SKM-1 (cell line): Measurements from ENCODE around the gene CD28.

Experiments used
- DNase-seq: peaks from one replicate; lab custom pipeline; 2025; ENCODE audit not compliant: unreplicated experiment; lab: John Stamatoyannopoulos, UW

CD28 gene

DNA sequence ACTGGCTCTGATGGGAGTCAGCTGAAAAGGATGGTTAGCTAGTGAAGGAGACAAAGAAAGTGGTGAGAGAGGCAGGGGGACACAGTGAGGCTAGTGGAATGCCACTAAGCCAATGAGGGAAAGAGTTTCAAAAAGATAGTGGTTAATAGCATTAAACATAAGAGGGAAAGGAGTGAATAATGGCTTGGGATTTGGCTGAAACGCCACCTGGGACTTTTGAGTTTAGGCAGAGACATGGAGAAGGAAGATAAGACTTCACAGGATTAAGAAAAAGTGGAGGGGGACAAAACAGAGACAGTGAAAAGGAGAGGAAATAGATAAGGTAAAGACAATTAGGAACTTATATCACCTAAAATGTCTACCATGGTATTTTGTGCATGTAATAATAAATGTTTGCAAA, 6.9 kb downstream of the CD28 start:
- DNase-seq = no peak

DNA sequence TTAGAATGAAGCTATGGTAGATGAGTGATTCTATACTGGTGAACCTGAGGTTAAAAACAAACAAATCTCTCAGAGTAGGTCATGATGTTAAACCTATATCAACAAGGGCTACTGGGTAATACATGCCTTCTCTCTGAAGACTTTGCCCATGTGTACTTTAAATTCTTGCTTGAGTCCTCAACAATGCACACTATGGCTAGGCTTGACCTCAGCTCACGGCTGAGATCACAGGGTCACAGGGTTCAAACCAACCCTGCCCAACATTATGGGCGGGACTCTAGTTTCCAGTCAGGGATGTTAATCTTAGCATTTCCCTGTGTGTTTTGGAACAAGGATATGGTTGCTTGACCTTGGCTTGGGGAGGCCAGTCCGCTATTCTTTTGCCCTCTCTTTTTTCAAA, 7.7 kb downstream of the CD28 start:
- no peak for DNase-seq

DNA sequence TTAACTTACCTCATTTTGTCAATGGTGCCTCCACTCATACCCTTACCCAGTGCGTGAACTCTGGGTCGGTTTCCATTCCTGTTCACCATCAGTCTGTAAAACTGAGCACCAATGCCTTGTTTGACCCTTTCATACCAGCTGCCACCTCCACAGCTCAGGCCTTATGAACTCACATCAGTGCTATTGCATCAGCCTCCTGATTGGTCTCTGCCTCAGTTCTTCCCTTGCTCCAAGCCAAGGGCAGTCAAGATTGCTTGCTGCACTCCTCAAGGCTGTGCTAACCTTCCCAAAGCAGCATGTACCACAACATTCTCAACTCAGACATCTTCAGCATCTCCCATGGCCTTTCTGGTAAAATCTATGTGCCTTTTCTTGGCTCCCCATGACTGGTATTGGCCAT, 9.3 kb downstream of the CD28 start:
- DNase-seq = no peak

DNA sequence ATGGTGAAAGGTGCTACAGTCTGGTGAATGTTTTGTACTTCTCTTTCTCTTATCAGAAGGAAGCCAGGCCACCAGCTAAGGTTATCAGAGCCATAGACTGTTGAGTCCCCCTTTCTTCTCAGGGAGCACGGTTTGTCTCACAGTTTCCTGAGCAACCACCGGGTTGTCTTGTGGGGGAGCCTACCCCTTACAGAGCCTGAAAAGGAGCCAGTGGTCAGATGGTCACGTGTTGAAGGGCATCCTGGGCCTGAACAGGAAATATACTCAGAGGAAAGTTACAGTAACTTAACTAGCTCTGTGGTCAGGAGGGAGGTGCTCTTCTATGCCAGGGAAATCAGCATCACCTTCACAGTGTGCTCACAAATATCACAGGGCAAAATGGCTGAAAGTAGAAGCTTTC, 11.6 kb downstream of the CD28 start:
- DNase-seq = no peak

DNA sequence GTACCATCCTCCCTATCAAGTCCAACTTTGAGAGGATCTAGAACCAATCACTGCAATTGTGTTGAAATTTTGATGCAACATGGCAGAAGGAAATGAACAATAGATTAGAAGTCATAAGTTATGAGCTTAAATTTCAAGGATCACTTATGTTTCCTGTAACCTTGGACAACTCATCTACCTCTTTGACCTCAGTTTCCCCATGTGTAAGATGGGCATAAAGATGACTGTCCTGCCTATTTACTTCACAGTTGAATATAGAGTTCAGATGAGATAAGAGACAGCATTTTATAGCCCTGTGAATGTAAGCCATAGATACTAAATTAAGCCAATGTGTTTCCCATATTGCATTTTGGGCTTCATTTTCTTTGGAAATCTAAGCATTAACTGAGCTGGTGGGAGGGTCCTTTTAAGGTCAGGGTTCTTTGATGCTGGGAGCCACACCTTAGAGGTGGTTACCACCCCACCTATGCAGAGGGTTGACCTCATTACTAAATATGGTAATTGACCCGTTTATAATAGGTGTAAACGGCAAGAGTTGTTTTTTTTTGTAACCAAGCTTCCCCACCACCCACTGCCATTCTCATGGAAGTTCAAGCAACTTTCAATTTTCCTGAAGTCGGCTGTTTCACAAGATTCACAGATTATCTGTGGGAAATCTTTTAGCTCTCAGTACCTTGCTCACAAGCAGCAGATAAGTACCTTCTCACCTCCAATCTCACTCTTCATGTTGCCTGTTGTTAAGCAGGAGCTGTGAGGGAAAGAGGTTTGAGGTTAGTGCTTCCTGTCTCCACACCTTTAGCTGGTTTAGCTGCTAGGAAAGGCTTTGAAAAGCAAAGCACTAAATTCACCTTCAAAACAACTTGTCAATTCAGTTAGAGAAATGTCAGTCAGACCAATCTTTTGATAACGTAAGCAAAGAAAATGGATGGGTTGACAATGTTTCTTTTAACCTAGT, 13.3 kb downstream of the CD28 start:
- DNase-seq = no peak

DNA sequence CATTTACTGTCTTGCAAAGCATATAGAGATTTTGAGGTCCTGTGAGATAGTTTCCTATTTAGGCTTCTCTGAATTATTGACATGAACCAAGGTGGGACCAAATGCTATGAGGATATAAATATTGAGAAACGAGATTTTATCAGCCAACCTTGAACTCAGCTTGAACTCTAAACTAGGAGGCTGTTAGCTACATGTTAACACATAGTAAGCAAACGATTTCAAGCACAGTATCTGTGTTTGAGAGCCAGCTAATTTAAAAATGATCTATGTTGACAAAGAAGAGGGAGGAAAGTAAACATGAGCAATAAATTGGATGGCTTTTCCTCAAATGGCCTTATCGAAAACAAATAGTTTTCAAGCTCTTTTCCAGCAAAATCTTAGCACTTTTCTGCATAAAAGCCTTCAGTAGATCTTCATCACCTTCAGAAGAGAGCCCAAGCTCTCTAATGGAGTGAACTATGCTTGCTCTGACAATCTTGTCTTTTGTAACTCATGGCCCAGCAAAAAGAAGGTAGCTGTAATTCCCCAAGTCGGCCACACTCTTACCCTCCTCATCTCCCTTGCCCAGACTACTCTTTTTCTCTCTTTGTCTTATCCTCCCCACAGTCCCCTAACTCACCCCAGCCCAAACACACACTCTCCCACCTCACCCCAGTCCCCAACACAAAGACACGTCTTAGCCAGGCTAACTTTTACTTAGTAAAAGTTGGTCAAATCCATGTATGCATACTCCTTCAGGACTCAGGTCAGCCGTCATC, 14.7 kb downstream of the CD28 start:
- no peak for DNase-seq

DNA sequence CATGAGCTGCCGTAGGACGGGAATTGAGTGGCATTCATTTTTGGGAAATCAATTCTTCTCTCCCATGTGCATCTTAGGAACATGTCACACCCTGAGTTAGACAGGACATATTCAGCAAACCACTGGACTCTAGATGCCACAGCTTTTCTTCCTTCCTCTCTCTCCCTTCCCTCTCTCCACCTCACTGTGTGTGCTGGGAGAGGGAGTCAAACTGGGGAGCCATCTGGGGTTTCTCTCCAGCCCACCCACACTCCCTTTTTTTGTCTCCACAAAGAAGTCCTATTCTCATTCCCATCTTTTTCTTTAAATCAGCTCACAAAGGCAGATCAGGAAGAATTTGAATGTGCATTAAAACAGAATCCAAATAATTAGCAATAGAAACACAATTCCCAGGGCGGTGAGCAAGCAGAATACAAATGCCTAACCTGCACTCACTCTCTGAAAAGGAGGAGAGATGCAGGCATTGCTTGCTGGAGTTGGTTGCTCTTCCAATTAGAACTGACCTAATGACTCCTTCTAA, 15.4 kb downstream of the CD28 start:
- DNase-seq = no peak

DNA sequence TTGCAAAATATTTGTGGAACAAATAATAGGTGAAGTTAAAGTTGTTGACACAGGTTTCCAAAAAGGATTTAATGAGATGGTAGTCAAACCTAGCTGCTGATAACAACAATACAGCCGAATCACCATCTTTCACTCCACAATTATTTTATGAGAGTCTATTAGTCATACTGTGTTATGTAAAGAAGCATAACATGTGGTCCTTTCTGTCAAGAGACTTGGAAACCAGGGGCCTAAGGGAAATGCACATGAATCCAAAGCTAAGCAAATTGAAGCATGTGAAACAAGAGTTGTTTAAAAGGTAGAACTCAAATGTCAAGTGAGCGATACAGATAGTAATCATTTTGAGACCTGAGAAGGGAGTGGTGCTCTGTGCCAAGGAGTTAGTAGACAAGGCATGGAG, 16.0 kb downstream of the CD28 start:
- DNase-seq = no peak

DNA sequence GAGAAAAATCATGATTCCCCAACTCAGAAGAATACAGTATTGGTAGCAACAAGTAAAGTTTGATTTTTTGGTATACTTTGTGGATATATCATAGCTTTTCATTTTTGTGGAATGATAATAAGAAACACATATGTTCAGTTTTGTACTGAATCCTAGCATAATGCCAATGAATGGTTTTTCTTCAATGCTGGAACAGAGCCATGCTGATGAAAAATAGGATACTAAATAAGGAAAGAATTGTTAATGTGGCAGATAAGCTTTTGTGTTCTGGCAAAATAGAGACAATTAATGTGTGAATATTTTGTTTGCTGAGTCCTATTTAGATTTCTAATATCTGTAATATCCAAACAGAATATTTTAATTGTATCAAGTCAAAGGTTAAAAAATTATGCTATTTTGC, 21.9 kb downstream of the CD28 start:
- DNase-seq = no peak

DNA sequence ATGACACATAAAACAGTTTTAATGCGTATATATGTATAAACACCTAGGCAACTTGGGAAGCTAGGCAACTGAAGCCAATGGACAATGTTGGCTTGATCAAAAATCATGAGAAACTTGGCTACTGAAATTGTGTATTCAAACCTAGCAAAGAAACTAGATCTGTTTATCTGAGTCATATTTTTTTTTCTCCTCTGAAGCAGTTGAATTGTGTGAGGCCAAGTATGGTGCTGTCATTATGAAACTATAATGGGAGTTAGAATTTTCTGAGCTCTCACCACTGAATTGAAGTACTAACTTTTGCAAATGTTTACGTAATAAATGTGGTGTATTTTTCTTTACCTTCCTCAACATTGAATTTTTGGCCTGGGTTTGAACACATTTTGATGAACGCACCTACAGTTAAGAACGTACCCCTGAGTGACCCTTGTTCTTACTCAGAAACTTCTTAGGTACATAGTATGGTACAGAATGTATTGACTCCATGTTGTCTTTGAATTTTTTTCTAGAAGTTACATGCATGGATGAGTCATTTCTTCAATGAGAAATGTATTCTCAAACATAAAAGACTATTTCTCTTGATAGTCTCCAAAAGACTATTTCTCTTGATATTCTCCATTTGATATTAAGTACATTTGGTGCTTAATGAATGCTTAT, 23.8 kb downstream of the CD28 start:
- DNase-seq = no peak

DNA sequence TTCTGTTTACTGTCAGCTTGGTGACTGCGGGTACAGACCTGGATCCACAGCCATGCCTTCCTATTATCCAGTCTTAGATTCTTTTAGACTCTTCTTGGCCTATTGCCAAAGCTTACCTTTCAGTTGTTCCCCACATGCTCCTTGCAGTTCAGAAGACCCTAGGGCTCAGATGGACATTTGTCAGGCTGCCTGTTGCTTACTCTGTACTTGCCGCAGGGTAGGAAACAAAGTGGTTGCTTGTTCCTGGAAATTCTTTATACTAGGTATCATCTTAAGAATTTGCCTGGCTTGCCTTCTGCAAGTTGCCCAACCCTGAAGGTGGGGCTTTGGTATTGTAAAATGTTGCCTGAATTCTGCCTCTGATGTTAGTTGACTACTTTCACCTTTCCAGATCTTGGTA, 24.4 kb downstream of the CD28 start:
- DNase-seq = no peak

DNA sequence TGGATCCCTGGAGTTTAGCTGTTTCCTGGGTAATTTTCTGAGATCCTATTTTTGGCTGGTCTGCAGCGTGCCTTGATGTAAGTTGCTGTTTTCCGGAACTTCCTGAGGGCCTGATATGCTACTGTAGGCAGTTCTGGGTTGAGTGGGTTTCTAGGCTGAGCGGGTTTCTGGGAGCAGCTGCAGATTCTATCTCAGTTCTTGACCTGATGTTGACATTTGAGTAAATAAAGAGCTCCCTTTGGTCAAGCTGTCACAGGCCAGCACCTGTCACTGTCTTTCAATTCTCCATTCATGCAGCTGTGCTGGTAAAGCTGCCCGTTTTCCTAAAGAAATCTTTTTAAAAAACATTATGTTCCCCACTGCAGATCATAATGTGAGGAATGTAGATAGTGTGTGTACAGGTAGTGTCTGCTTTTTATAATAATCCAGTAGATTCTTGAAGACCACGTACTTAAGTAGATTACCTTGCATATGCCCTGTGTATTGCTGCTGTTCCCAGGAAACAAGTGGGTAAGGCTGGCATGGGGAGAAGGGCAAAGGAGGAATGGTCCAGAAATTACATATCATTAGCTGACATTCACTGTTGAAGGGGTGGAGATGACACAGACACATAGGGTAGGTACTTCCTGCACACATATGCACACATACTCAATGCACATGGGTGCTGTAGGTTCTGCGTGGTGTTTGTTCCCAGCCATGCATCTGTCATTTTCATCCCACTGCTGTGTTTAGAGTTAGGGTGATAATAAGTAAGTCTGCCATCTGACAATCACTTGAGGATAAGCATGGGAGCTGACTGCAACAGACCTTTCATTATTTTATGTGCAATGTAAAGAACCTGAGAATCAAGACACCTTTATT, 25.9 kb downstream of the CD28 start:
- DNase-seq = no peak

DNA sequence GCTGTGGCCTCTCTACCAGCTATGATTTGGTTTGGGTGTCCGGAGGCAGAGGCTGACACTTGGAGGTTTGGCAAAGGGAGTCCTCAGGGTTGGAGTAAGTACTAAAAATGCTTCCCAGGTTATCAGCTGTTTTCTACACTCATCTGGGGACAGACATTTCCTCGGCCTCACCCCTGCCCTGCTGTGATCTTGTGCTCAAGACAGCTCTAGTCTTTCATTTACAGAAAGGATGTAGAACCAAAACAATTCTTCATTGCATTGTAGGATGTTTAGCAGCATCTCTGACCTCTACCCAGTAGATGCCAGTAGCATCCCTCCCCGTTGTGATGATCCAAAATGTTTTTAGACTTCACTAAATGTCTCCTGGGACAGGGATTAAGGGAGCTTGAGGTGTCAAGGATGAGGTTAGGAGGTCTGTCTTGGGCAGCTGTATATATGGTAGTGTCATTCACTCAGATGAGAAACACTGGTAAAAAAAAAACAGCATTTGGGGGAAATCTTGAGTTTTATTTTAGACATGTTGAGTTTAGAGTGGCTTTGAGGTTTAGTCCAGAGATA, 26.6 kb downstream of the CD28 start:
- DNase-seq = no peak

DNA sequence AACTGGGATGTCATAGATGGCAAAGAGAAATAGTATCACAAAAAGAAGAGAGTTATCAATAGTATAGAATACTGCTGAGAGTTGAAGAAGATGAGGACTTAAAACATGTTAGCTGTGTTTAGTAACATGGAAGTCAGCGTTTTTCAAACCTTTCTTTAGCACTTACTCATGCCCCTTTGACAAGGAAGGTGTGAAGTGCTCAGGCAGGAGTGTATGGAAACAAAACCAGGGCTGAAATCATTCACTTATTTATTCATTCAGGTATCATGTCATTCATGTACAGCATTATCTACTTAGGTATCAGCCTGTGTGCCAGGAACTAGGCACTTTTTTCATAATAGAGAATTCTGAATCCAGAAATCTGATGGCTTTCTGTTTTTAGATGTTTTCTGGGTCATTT, 27.2 kb downstream of the CD28 start:
- DNase-seq = no peak

DNA sequence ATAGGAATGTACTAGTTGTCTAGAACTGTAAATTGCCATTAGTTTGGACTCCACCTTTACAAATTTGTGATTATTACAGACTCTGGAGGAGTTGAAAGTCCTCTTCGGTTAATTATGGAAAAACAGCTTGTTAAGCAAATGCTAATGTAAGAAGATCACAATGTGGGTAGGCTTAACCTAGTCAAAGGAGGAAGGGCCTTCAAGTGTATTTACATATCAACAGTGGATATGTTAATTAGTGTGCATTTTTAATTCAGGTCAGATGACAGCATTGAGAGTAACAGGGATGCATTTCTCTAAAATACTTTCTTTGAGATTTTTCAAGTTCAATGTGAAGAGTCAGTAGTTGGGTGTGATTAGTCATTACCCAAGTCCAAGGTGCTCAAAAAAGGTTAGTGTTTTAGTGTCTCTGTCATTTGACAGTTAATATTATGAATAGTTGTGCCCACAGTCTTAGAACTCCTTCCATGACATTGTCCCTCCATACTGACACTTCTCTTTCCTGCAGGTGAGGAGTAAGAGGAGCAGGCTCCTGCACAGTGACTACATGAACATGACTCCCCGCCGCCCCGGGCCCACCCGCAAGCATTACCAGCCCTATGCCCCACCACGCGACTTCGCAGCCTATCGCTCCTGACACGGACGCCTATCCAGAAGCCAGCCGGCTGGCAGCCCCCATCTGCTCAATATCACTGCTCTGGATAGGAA, 28.0 kb downstream of the CD28 start:
- DNase-seq = no peak

DNA sequence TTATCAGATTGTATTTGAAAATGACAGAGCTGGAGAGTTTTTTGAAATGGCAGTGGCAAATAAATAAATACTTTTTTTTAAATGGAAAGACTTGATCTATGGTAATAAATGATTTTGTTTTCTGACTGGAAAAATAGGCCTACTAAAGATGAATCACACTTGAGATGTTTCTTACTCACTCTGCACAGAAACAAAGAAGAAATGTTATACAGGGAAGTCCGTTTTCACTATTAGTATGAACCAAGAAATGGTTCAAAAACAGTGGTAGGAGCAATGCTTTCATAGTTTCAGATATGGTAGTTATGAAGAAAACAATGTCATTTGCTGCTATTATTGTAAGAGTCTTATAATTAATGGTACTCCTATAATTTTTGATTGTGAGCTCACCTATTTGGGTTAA, 30.9 kb downstream of the CD28 start:
- DNase-seq = no peak

DNA sequence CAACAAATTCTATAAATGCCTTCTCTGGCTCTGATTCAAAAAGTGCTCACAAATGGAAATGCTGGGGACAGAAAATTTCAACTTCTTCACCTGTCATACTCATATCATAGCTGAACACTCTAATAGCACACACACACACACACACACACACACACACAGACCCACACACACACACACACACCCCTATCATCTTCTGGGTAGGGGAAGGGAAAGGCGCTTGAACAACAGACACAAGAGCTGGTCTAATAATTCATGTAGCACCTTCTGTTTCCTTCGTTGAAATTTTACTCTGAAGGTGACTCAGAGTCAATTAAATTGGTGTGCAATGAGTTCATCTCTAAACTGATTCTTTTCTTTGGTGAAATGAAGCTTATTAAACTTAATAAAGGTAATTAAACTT, 32.9 kb downstream of the CD28 start:
- no peak for DNase-seq

DNA sequence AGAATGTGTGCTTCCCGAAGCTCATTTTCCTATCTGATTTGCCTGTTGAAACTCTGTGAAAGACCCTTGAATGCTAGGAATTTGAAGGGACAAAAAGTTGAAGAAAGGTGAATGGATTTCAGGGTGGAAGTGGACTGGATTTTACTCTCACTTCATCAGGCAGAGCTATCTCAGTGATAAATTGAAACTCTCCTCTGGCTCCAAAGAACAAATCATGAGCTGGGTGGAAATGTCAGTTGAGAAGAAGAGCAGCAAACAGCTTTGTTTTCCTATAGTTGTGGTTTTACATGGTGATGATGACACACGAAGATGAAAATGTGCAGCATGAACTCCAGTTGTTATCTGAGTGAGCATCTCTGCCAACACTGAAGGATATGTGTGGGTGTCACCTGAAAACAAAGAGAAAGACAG, 34.4 kb downstream of the CD28 start:
- DNase-seq = no peak

DNA sequence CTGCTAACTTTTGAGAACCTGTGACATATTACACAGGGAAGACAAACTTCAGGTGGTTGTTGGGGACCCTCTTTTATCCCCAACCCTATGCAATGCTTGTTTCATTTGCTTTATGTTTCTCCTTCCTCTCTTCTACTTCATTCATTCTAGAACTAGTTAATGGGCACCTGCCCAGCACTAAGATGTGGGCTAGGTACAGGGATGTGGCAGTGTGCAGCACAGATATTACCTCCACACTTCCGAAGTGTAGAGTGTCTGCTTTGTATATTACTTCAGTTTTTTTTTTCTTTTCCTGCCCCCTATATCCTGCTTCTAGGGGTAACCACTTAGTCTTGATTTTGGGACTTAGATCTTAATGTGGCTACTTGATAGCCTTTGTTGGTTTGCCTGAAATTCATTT, 35.1 kb downstream of the CD28 start:
- no peak for DNase-seq
